ENCODE measurements around the gene DSCAM. TPM values are rescaled to one million over a fixed set of nuclear protein-coding genes. Genes with fewer than 3 reads are reported as not detected.
A peak's percentile ranks its signal among the peaks of the same experiment; 100 is the strongest.

Gene DSCAM
- total RNA-seq, 4 donors from 2014 or later = 0.19 TPM; not detected in 3

DNA sequence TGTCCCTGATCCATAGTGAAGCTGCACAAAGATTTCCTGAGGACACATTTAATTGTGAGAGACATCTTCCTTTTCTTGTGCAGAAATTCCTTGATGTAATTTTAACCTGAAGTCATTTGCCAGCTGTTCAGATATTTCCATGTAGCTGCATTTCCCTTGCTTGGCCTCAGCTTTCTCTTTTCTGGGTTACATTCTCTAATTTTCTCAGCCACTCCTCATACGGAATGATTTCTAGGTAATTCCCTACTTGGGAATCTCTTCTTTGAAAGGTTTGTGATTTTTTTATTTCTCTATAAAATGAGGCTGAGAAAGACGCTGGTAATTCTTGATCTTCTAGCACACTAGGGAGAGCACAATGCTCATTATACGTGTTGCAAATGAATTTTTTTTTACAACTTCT is 780.7 kb downstream of the DSCAM start:
- DNase-seq = no peak
- no peak overlapping the region for H3K27ac ChIP-seq
- no peaks in the 10 kb centered on the region for H3K36me3 ChIP-seq
- TF ChIP-seq, protein P1, sequence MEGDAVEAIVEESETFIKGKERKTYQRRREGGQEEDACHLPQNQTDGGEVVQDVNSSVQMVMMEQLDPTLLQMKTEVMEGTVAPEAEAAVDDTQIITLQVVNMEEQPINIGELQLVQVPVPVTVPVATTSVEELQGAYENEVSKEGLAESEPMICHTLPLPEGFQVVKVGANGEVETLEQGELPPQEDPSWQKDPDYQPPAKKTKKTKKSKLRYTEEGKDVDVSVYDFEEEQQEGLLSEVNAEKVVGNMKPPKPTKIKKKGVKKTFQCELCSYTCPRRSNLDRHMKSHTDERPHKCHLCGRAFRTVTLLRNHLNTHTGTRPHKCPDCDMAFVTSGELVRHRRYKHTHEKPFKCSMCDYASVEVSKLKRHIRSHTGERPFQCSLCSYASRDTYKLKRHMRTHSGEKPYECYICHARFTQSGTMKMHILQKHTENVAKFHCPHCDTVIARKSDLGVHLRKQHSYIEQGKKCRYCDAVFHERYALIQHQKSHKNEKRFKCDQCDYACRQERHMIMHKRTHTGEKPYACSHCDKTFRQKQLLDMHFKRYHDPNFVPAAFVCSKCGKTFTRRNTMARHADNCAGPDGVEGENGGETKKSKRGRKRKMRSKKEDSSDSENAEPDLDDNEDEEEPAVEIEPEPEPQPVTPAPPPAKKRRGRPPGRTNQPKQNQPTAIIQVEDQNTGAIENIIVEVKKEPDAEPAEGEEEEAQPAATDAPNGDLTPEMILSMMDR (IDR thresholded peaks at IDR 0.05) = no peak
- TF ChIP-seq POLR2A (IDR thresholded peaks at IDR 0.05) = no peak
- no peaks in the 10 kb centered on the region for H3K9me3 ChIP-seq
- no peak overlapping the region for H3K4me3 ChIP-seq
- H3K27me3 ChIP-seq = no peaks in the 10 kb centered on the region
- H3K4me1 ChIP-seq = no peaks in the 10 kb centered on the region

DNA sequence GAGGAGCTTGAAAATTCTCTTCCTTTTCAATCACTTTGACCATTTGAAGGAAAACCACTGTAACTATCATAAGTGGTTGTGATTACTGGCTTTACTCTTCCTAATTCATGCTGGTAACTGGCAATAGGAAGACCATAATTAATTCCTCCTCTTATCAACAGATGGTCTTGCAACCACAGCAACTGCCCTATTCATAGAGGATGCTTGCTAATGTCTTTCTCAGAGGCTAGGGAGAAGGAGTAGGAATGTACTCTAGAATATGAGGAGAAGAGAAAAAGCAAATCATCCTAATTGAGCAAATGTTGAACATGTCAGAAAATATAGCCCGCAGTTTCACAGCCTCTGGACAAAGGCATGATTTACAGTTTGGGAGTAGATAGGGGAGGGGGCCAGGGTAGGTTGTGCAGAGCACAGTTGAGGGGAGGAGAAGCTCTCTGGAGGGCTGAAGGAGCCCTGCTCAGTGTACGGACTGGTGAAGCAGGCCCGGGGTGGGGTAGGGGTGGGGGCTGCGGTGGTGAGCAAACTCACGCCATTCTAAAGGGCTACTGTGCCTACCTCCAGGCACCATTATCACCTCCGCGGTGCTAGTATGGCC is 786.8 kb downstream of the DSCAM start:
- no peak overlapping the region for H3K27ac ChIP-seq
- no peaks in the 10 kb centered on the region for H3K9me3 ChIP-seq
- H3K36me3 ChIP-seq = no peaks in the 10 kb centered on the region
- no peaks in the 10 kb centered on the region for H3K27me3 ChIP-seq
- H3K4me3 ChIP-seq = no peak overlapping the region
- no peak for TF ChIP-seq POLR2A (IDR thresholded peaks at IDR 0.05)
- TF ChIP-seq, protein P1 (IDR thresholded peaks at IDR 0.05) = no peak
- H3K4me1 ChIP-seq = no peaks in the 10 kb centered on the region
- DNase-seq = no peak

DNA sequence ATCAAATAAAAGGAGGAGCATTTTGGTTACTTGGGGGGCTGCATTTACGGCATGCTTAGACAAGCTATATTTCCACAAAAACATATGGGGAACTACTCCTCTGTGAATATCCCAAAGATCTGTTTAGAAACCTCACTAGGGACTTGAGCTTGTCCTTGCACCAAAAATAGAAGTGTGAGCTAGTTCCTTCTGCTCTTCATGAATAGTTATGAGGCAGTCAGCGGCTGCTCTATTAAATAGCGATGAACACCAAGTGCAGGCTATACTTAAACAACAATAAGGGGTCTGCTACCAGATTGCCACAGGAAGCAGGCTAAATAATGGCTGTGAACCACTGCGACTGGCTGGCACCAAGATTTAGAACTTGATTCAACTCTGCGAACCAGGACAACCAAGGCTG is 789.6 kb downstream of the DSCAM start:
- no peak overlapping the region for H3K27ac ChIP-seq
- no peaks in the 10 kb centered on the region for H3K27me3 ChIP-seq
- no peaks in the 10 kb centered on the region for H3K4me1 ChIP-seq
- no peak overlapping the region for H3K4me3 ChIP-seq
- H3K36me3 ChIP-seq = no peaks in the 10 kb centered on the region
- H3K9me3 ChIP-seq = no peaks in the 10 kb centered on the region
- TF ChIP-seq POLR2A (IDR thresholded peaks at IDR 0.05) = no peak
- TF ChIP-seq, protein P1 (IDR thresholded peaks at IDR 0.05) = no peak
- no peak for DNase-seq

DNA sequence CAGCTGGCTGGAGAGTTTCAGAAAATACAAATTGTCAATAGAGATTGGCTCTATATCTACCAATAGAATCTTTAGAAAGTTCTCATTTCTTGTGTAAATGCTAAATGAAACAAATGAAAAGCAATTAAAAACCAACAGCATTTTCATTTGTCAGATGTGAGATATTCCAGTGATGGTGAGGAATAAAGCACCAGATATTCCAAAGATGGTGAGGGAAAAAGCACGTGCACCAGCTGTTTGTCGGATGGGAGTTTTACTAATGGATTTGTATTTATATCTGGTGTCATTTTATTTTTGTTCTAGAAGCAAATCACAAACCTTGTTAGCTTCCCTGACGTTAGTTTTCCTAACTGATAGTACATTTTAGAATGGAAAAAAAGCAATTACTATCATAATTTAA is 790.9 kb downstream of the DSCAM start:
- DNase-seq = no peak
- Histone ChIP-seq H3K4me3 (no peak overlapping the region), H3K36me3 (no peaks in the 10 kb centered on the region), H3K27me3 (no peaks in the 10 kb centered on the region), H3K4me1 (no peaks in the 10 kb centered on the region), H3K27ac (no peak overlapping the region), H3K9me3 (no peaks in the 10 kb centered on the region)
- no peak for TF ChIP-seq POLR2A (IDR thresholded peaks at IDR 0.05)
- TF ChIP-seq, protein P1 (IDR thresholded peaks at IDR 0.05) = no peak

DNA sequence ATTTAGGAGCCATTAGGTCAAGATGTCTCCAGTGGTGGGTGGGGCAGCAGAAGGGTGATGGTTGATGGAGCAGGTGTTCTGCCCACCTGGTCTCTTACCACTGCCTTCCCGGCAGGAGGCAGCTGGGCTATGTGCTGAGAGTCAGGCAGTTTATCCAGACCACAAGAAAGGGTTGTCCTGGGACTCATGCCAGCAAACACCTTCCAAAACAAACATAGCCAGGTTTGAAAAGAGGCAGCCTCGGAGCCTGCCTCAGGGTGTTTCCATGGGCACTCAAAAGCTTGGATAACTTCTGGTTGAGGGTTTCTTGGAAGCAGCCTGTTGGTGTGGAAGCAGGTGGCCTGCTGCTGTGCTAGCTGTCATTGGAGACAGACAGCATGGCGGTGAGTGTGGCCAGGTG is 792.6 kb downstream of the DSCAM start:
- Histone ChIP-seq H3K27me3 (no peaks in the 10 kb centered on the region), H3K36me3 (no peaks in the 10 kb centered on the region), H3K9me3 (no peaks in the 10 kb centered on the region), H3K4me1 (no peaks in the 10 kb centered on the region), H3K27ac (peak overlapping the region in 1 of 4 donors; percentile 68), H3K4me3 (no peak overlapping the region)
- TF ChIP-seq POLR2A (IDR thresholded peaks at IDR 0.05) = no peak
- TF ChIP-seq, protein P1 (IDR thresholded peaks at IDR 0.05) = no peak
- DNase-seq = no peak

DNA sequence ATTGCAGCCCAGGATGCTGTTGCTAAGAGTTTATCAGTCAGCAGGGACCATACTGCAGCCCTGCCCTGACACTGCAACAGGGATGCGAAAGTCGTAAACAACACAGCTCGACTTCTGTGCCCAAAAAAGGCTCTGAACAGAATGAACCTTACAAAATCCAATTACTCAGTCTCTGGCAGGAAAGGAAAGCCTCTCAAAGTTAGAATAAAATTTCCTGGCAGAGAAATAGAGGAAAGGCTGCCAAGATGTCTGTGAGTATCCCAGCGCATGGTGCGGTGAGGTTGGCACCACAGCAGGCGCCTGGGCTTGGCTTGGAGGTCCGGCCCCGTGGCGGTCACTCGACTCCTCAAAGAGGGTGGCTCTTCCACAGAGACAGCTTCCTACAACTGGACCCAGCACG is 794.0 kb downstream of the DSCAM start:
- H3K4me1 ChIP-seq = no peaks in the 10 kb centered on the region
- no peak for DNase-seq
- peak overlapping the region in 1 of 4 donors; percentile 68 for H3K27ac ChIP-seq
- H3K4me3 ChIP-seq = no peak overlapping the region
- H3K27me3 ChIP-seq = no peaks in the 10 kb centered on the region
- H3K9me3 ChIP-seq = no peaks in the 10 kb centered on the region
- no peak for TF ChIP-seq POLR2A (IDR thresholded peaks at IDR 0.05)
- TF ChIP-seq, protein P1 (IDR thresholded peaks at IDR 0.05) = no peak
- no peaks in the 10 kb centered on the region for H3K36me3 ChIP-seq

Data from Peyer's patch (tissue), 4 donors.